CD14-positive monocyte (primary cell): ENCODE data around the gene PACSIN2. TPM values are rescaled to one million over a fixed set of nuclear protein-coding genes. Genes with fewer than 3 reads are reported as not detected.

Experiments
- DNase-seq, 3 donors: peaks; one replicate each; pipeline ENCODE4 v3.0.0-alpha.2; 2011 to 2022
- H2AFZ ChIP-seq: 2 replicates; pipeline ENCODE4 v1.6.0; 2012; ENCODE audit warnings: mild to moderate bottlenecking, low read depth, low read length, inconsistent platforms; ENCODE audit not compliant: insufficient read depth, poor library complexity, severe bottlenecking
- H3K27ac ChIP-seq, 2 donors: 1 replicate in 1 of 2; 2 replicates in 1 of 2; pipeline ENCODE4 v1.5.1; 2012 to 2013; ENCODE audit warnings: low read length in 2 of 2, control low read depth in 1 of 2, inconsistent platforms in 1 of 2, low read depth in 1 of 2, mild to moderate bottlenecking in 1 of 2
- H3K27me3 ChIP-seq, 2 donors: one replicate each; pipeline versions ENCODE4 v1.6.0 to v1.6.1; 2011 to 2013; ENCODE audit warnings: low read length in 2 of 2; ENCODE audit not compliant: control insufficient read depth in 2 of 2, insufficient read depth in 2 of 2
- H3K36me3 ChIP-seq, 2 donors: replicated peaks in 1 of 2; 1 replicate in 1 of 2; 2 replicates in 1 of 2; pipeline versions ENCODE4 v1.5.1 to v1.6.1; 2012 to 2013; ENCODE audit warnings: low read length in 2 of 2, control low read depth in 1 of 2, inconsistent platforms in 1 of 2, mild to moderate bottlenecking in 1 of 2; ENCODE audit not compliant: insufficient read depth in 2 of 2, control insufficient read depth in 1 of 2
- H3K4me1 ChIP-seq, 2 donors: 1 replicate in 1 of 2; 2 replicates in 1 of 2; pipeline versions ENCODE4 v1.5.1 to v1.6.1; 2012 to 2013; ENCODE audit warnings: low read length in 2 of 2, control low read depth in 1 of 2, inconsistent platforms in 1 of 2, mild to moderate bottlenecking in 1 of 2, moderate library complexity in 1 of 2; ENCODE audit not compliant: insufficient read depth in 2 of 2, control insufficient read depth in 1 of 2
- H3K4me2 ChIP-seq: replicated peaks from 2 replicates; pipeline ENCODE3; 2012; ENCODE audit warnings: low read length, moderate library complexity, mild to moderate bottlenecking; ENCODE audit not compliant: poor library complexity, severe bottlenecking; ENCODE audit errors: extremely low read depth
- H3K4me3 ChIP-seq, 3 experiments: fragments of 200-600 bp in 1 of 3; sonication (generic) in 1 of 3; replicated peaks in 1 of 3; 1 replicate in 2 of 3; 2 replicates in 1 of 3; pipeline ENCODE4 v1.5.1; 2011 to 2013; ENCODE audit warnings: low read length in 3 of 3, mild to moderate bottlenecking in 3 of 3, control low read depth in 2 of 3, low read depth in 2 of 3, inconsistent platforms in 1 of 3, moderate library complexity in 1 of 3
- H3K79me2 ChIP-seq: 2 replicates; pipeline ENCODE4 v1.6.0; 2012; ENCODE audit warnings: mild to moderate bottlenecking, control low read depth, inconsistent platforms, low read length, moderate library complexity; ENCODE audit not compliant: insufficient read depth
- H3K9ac ChIP-seq: 2 replicates; pipeline ENCODE4 v1.6.0; 2017; ENCODE audit warnings: low read length, mild to moderate bottlenecking; ENCODE audit not compliant: insufficient read depth, poor library complexity, severe bottlenecking
- H3K9me3 ChIP-seq, 2 donors: replicated peaks in 1 of 2; 1 replicate in 1 of 2; 2 replicates in 1 of 2; pipeline versions ENCODE4 v1.5.1 to v1.6.1; 2012 to 2013; ENCODE audit warnings: low read length in 2 of 2, control low read depth in 1 of 2; ENCODE audit not compliant: control insufficient read depth in 1 of 2, insufficient read depth in 1 of 2
- H4K20me1 ChIP-seq: 2 replicates; pipeline ENCODE4 v1.6.0; 2012; ENCODE audit warnings: mild to moderate bottlenecking, low read length, control low read depth, moderate library complexity; ENCODE audit not compliant: insufficient read depth
- H3K27ac Mint-ChIP-seq, 7 donors: one replicate each; pipeline ENCODE4 v1.8.0; 2020; ENCODE audit warnings: mild to moderate bottlenecking in 7 of 7, mixed read lengths in 7 of 7, moderate library complexity in 6 of 7, inconsistent platforms in 2 of 7
- H3K27me3 Mint-ChIP-seq, 3 donors: one replicate each; pipeline ENCODE4 v1.8.0; 2021 to 2022; ENCODE audit warnings: low read depth in 3 of 3, mild to moderate bottlenecking in 3 of 3, mixed read lengths in 3 of 3, moderate library complexity in 3 of 3, inconsistent platforms in 1 of 3
- H3K36me3 Mint-ChIP-seq, 2 donors: one replicate each; pipeline ENCODE4 v1.8.0; 2020; ENCODE audit warnings: mixed read lengths in 2 of 2, inconsistent platforms in 1 of 2, mild to moderate bottlenecking in 1 of 2
- H3K4me1 Mint-ChIP-seq: one replicate; pipeline ENCODE4 v1.8.0; 2020; ENCODE audit warnings: mild to moderate bottlenecking, mixed read lengths
- H3K4me3 Mint-ChIP-seq, 2 donors: one replicate each; pipeline ENCODE4 v1.8.0; 2020; ENCODE audit warnings: mild to moderate bottlenecking in 2 of 2, mixed read lengths in 2 of 2, moderate library complexity in 1 of 2
- H3K9me3 Mint-ChIP-seq, 7 donors: one replicate each; pipeline ENCODE4 v1.8.0; 2020 to 2022; ENCODE audit warnings: mixed read lengths in 7 of 7, mild to moderate bottlenecking in 6 of 7, moderate library complexity in 6 of 7, inconsistent platforms in 2 of 7
- CTCF ChIP-seq: fragments of 200-600 bp; IDR thresholded peaks from one replicate; pipeline ENCODE4 v1.8.0; 2022; ENCODE audit warnings: antibody characterized with exemption, mild to moderate bottlenecking
- WGBS: methylation state at CpG from one replicate; pipeline ENCODE4 v1.1.5; 2013; ENCODE audit warnings: missing lambda C conversion rate; ENCODE audit not compliant: insufficient coverage; 5-methylcytosine and 5-hydroxymethylcytosine counted together
- intact Hi-C, 2 donors: fragments of 100-400 bp; cut with micrococcal nuclease; formaldehyde crosslinking; loops; one replicate each; pipeline versions ENCODE4 v1.15.0 to v1.15.1; 2023
- polyA plus RNA-seq, 3 donors: library from polyadenylated mRNA; depleted of rRNA in 1 of 3; unstranded in 2 of 3; stranded (reverse) in 1 of 3; fragments of 300-500 nt in 2 of 3; fragments of >200 nt in 1 of 3; fragmentation: Illumina TruSeq in 2 of 3; gene quantifications; 1 replicate in 2 of 3; 2 replicates in 1 of 3; pipeline ENCODE4 v1.2.3, GENCODE V29; 2012 to 2021

PACSIN2 gene
- polyA plus RNA-seq, 3 donors: 31.2 to 45.7 (median 40.2) TPM

GRCh38 chr22:42892571-42893316 lies 122.2 kb downstream of the PACSIN2 start:
- Histone ChIP-seq H3K4me2 (peak overlapping the region; percentile 33), H3K9me3 (no peaks in the 10 kb centered on the region), H3K4me1 (peaks cover 98% of the 10 kb centered on the region in 2 donors), H4K20me1 (peaks cover 12% of the 10 kb centered on the region), H3K27me3 (no peaks in the 10 kb centered on the region), H3K36me3 (peaks cover 8 to 18% of the 10 kb centered on the region in 2 donors), H3K9ac (peak overlapping the region; percentile 41), H2AFZ (peak overlapping the region; percentile 24), H3K27ac (peak overlapping the region; percentile 94), H3K79me2 (peaks cover 50% of the 10 kb centered on the region), H3K4me3 (peak overlapping the region in 1 of 3 experiments; percentile 34)
- Mint-ChIP-seq H3K27ac (peak overlapping the region; percentile 92 to 99 (median 98)), H3K9me3 (peaks cover 0 to 1% (median 0%) of the 10 kb centered on the region in 7 donors), H3K4me3 (no peak overlapping the region), H3K36me3 (peaks cover 16 to 34% of the 10 kb centered on the region in 2 donors), H3K4me1 (peaks cover 98% of the 10 kb centered on the region), H3K27me3 (peaks cover 0 to 2% (median 0%) of the 10 kb centered on the region in 3 donors)
- peak; percentile 48 to 68 (median 62) for DNase-seq
- 8% methylated on average over 7 of the region's 10 CpGs for WGBS
- intact Hi-C loops: loop anchor here in 1 of 2 donors (5.0 kb wide), 1 partner anchor 85 kb away; no protein-coding TSS in a partner anchor
- TF ChIP-seq CTCF: no peak

GRCh38 chr22:42892156-42892555 lies 122.8 kb downstream of the PACSIN2 start:
- Histone ChIP-seq H4K20me1 (peaks cover 12% of the 10 kb centered on the region), H2AFZ (peak overlapping the region; percentile 24), H3K4me1 (peaks cover 92 to 93% of the 10 kb centered on the region in 2 donors), H3K4me3 (peak overlapping the region in 1 of 3 experiments; percentile 34), H3K4me2 (peak overlapping the region; percentile 33), H3K9ac (peak overlapping the region; percentile 37), H3K36me3 (peaks cover 13 to 24% of the 10 kb centered on the region in 2 donors), H3K27ac (peak overlapping the region; percentile 94), H3K27me3 (no peaks in the 10 kb centered on the region), H3K79me2 (peaks cover 44% of the 10 kb centered on the region), H3K9me3 (no peaks in the 10 kb centered on the region)
- peak overlapping the region; percentile 92 to 99 (median 98) for H3K27ac Mint-ChIP-seq
- TF ChIP-seq CTCF: no peak
- peaks cover 0 to 1% (median 0%) of the 10 kb centered on the region in 7 donors for H3K9me3 Mint-ChIP-seq
- DNase-seq: peak in 2 of 3 donors; percentile 15 to 37
- WGBS: 45% methylated on average over 6 of the region's 9 CpGs
- H3K36me3 Mint-ChIP-seq: peaks cover 22 to 37% of the 10 kb centered on the region in 2 donors
- no peak overlapping the region for H3K4me3 Mint-ChIP-seq
- peaks cover 0 to 2% (median 0%) of the 10 kb centered on the region in 3 donors for H3K27me3 Mint-ChIP-seq
- peaks cover 95% of the 10 kb centered on the region for H3K4me1 Mint-ChIP-seq
- intact Hi-C loops: loop anchor here in 1 of 2 donors (5.0 kb wide), 1 partner anchor 85 kb away; no protein-coding TSS in a partner anchor
